ENCODE data around the gene IFI16. TPM values are rescaled to one million over a fixed set of nuclear protein-coding genes. Genes with fewer than 3 reads are reported as not detected.

IFI16 gene
- total RNA-seq, 1 donor from 2014 or later = 34.3 TPM

DNA sequence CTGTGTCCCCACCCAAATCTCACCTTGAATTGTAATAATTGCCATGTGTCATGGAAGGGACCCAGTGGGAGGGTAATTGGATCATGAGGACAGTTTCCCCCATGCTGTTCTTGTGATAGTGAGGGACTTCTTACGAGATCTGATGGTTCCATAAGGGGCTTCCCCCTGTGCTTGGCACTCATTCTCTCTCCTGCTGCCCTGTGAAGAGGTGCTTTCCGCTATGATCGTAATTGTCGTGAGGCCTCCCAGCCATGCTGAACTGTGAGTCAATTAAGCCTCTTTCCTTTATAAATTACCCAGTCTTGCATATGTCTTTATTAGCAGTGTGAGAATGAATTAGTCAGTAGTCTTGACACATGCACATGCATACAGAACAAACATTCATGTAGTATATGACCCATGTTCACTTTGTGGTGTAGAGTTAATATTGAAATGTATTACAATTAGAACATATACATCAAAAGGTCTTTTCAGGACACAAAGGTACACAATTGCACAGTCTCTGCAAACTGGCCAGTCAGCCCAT, 16.9 kb upstream of the IFI16 start:
- Histone ChIP-seq H3K27me3 (ENCODE audit: control insufficient read depth, insufficient read depth, low read length) (no peaks in the 10 kb centered on the region), H3K36me3 (ENCODE audit: control insufficient read depth, insufficient read depth, low read length) (no peaks in the 10 kb centered on the region), H3K4me3 (ENCODE audit: low read depth, low read length) (no peak overlapping the region)
- TF ChIP-seq, protein P1, sequence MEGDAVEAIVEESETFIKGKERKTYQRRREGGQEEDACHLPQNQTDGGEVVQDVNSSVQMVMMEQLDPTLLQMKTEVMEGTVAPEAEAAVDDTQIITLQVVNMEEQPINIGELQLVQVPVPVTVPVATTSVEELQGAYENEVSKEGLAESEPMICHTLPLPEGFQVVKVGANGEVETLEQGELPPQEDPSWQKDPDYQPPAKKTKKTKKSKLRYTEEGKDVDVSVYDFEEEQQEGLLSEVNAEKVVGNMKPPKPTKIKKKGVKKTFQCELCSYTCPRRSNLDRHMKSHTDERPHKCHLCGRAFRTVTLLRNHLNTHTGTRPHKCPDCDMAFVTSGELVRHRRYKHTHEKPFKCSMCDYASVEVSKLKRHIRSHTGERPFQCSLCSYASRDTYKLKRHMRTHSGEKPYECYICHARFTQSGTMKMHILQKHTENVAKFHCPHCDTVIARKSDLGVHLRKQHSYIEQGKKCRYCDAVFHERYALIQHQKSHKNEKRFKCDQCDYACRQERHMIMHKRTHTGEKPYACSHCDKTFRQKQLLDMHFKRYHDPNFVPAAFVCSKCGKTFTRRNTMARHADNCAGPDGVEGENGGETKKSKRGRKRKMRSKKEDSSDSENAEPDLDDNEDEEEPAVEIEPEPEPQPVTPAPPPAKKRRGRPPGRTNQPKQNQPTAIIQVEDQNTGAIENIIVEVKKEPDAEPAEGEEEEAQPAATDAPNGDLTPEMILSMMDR (IDR thresholded peaks at IDR 0.05; ENCODE audit: insufficient read depth, low read length, poor library complexity, severe bottlenecking) = no peak
- no peak for DNase-seq (ENCODE audit: low read depth)

DNA sequence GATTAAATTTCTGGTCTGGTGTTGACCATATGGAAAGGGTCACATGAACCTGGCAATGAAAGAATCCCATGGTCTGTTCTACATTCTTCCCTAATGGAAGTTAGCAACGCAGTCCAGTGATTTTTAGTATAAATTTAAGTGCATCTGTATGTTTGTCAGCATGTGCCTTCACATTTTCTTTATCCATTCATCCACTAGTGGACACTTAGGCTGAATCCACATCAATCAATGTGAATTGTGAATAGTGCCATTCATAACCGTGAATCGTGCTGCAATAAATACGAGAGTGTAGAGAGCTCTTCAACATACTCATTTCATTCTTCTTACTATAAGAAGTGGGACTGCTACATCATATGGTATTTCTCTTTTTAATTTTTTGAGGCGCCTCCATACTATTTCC, 12.7 kb upstream of the IFI16 start:
- Histone ChIP-seq H3K36me3 (ENCODE audit: control insufficient read depth, insufficient read depth, low read length) (no peaks in the 10 kb centered on the region), H3K4me3 (ENCODE audit: low read depth, low read length) (no peak overlapping the region), H3K27me3 (ENCODE audit: control insufficient read depth, insufficient read depth, low read length) (no peaks in the 10 kb centered on the region)
- TF ChIP-seq, protein P1 (IDR thresholded peaks at IDR 0.05; ENCODE audit: insufficient read depth, low read length, poor library complexity, severe bottlenecking) = no peak
- no peak for DNase-seq (ENCODE audit: low read depth)

DNA sequence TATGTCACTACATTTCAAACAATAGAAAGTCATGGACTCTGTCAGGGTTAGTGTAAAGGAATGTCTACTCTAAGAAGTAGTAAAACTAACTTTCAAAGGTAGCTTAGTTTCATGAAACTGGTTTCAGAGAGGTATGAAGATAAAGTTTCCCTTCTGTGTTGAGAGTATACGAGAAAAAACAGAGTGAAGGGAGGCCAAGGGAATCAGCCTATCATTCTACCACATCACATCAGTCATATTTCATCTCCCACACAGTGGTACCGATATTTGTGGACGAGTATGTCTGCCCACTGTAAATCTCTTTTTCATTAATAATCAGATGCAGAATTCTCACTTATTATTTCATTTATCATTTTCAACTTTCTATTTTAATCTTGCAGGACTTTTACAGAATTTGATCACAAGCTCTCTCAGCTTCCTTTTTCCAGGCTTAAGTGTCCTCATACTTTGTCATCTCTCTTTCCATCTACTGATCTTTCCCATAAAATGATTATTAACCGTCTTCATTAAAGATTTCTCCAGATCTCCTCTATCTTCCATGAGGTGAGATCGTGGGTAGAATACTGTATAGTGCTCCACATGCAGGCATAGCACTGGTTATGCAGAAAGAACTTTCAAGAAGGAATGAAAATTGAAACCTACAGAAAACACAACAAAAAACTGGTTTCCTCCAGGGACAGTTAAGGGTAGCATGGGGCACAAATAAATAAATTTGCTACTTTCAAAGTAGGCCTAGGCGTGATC, 11.5 kb upstream of the IFI16 start:
- TF ChIP-seq, protein P1 (IDR thresholded peaks at IDR 0.05; ENCODE audit: insufficient read depth, low read length, poor library complexity, severe bottlenecking) = no peak
- no peak for DNase-seq (ENCODE audit: low read depth)
- Histone ChIP-seq H3K36me3 (ENCODE audit: control insufficient read depth, insufficient read depth, low read length) (no peaks in the 10 kb centered on the region), H3K27me3 (ENCODE audit: control insufficient read depth, insufficient read depth, low read length) (no peaks in the 10 kb centered on the region), H3K4me3 (ENCODE audit: low read depth, low read length) (no peak overlapping the region)

DNA sequence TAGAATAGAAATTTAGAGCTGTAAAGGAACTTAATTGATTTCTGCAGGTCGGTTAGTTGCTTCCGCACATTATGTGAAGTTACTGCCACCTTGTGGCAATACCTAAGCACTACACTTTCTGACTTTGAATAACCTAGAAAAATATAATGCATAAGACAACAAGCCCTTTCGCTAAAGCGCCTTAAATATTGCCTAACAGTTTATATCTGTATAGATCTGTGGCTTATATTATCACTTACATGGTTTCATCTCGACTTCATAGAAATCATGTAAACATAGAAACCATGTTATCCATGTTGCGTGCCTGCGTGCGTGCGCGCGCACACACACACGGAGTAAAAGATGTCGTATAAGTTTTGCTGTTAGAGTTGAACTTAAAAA, 10.9 kb upstream of the IFI16 start:
- Histone ChIP-seq H3K36me3 (ENCODE audit: control insufficient read depth, insufficient read depth, low read length) (no peaks in the 10 kb centered on the region), H3K27me3 (ENCODE audit: control insufficient read depth, insufficient read depth, low read length) (no peaks in the 10 kb centered on the region), H3K4me3 (ENCODE audit: low read depth, low read length) (peak overlapping the region; percentile 39)
- TF ChIP-seq, protein P1 (IDR thresholded peaks at IDR 0.05; ENCODE audit: insufficient read depth, low read length, poor library complexity, severe bottlenecking) = peak; percentile 59
- DNase-seq (ENCODE audit: low read depth) = no peak

DNA sequence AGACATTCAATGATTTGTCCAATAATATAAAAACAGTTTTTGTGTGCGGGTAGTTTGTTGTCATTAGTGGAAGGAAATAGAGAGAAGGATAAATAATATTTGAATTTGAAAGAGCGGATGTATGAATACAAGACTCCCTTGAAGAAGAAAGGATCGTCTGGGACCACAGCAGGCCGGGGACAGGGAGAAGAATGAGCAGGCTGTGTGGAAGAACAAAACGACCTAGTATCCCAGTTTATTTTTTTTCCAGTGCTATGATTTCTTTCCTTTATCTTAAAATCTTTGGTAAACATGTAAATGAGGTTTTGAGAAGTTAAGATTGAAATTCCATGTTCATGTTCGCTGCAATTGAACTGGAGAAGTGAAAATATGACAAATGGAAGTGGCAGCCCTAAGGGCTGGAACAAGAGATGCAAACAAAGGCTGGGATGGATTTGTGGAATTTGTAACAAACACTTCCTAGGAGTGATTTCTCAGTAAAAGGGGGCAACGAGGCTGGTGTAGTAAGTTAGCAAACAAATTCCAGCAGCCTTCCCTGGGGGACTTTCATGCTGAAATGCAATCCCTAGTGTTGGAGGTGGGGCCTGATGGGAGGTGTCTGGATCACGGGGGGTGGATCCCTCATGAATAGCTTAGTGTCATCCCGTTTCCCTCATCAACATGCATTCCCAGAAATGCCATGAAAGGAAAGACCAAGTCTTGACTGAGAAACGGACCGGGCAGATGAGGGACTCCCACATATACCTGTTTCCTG, 10.2 kb upstream of the IFI16 start:
- TF ChIP-seq, protein P1 (IDR thresholded peaks at IDR 0.05; ENCODE audit: insufficient read depth, low read length, poor library complexity, severe bottlenecking) = no peak
- H3K4me3 ChIP-seq (ENCODE audit: low read depth, low read length) = peak overlapping the region; percentile 39
- H3K36me3 ChIP-seq (ENCODE audit: control insufficient read depth, insufficient read depth, low read length) = no peaks in the 10 kb centered on the region
- DNase-seq (ENCODE audit: low read depth) = peak; percentile 85
- no peaks in the 10 kb centered on the region for H3K27me3 ChIP-seq (ENCODE audit: control insufficient read depth, insufficient read depth, low read length)
